SK-N-SH treated with all-trans-retinoic acid at 6 μM for 48 hours (cell line): Measurements from ENCODE around the gene LENEP.

Experiments
- BACH2 ChIP-seq: fragments of 250-450 bp; sonication (Bioruptor Pico); IDR thresholded peaks from 2 replicates; pipeline ENCODE4 v1.9.0; 2021; ENCODE audit warnings: mild to moderate bottlenecking, borderline replicate concordance
- ZNF70 ChIP-seq: fragments of 450-650 bp; formaldehyde crosslinking; IDR thresholded peaks from 2 replicates; pipeline ENCODE4 v1.5.0; 2020; ENCODE audit warnings: mild to moderate bottlenecking, moderate library complexity

DNA sequence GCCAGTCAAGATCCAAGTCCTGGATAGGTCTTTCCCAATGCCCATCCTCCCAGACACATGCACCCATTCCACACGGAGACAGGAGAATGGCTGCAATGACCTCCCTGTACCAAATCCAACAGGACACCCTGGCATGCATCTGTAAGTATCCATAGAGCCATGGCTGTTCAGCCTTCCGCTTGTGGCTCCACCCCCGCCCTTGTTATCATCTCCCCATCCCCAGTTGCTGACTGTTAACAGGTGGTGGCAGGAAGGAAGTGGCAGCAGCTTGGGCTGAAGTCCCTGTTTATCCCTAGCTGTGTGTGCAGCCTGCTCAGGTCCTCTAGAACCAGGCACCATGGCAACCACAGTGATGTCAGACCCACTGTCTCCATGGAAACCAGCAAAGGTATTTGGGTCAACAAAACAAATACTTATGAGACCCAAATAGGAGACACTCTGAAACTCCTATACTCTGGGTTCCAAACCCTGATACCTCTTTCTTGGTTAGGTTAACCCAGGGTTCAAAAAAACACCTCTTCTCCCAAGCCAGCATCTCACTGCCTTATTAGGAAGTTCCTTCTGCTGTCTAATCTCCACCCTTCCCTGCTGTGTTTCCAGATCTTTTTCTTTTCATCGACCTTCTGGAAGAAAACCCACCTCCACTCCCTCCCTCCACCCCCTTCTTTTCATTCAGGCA lies 38.2 kb upstream of the LENEP start:
- TF ChIP-seq ZNF70 (CRISPR knock-in tag) = no peak
- TF ChIP-seq BACH2 (CRISPR knock-in tag) = no peak
